Neural crest cell (in vitro differentiated cells): ENCODE data around the gene IL21. TPM values are rescaled to one million over a fixed set of nuclear protein-coding genes. Genes with fewer than 3 reads are reported as not detected.

Source experiments
- DNase-seq: peaks from one replicate; pipeline ENCODE4 v3.0.0; 2021; ENCODE audit warnings: low read depth, mixed read lengths, low spot score
- H3K27ac Mint-ChIP-seq: one replicate; pipeline ENCODE4 v1.8.0; 2021; ENCODE audit warnings: mild to moderate bottlenecking, mixed read lengths; ENCODE audit not compliant: unreplicated experiment
- H3K27me3 Mint-ChIP-seq: 2 replicates; pipeline ENCODE4 v1.8.0; 2021; ENCODE audit warnings: low read depth, mild to moderate bottlenecking, mixed read lengths
- H3K36me3 Mint-ChIP-seq: 2 replicates; pipeline ENCODE4 v1.8.0; 2021; ENCODE audit warnings: low read depth, mild to moderate bottlenecking, mixed read lengths
- H3K4me1 Mint-ChIP-seq: 2 replicates; pipeline ENCODE4 v1.8.0; 2021; ENCODE audit warnings: mixed read lengths
- H3K4me3 Mint-ChIP-seq: one replicate; pipeline ENCODE4 v1.8.0; 2021; ENCODE audit warnings: mild to moderate bottlenecking, mixed read lengths
- H3K9me3 Mint-ChIP-seq: 2 replicates; pipeline ENCODE4 v1.8.0; 2021; ENCODE audit warnings: mixed read lengths
- total RNA-seq: library from RNA; stranded (reverse); gene quantifications from 2 replicates; pipeline ENCODE4 v1.2.1, GENCODE V29; 2021
- TF ChIP-seq, protein P1 (sequence below): fragments of 200-600 bp; sonication (generic); conservative IDR thresholded peaks from 2 replicates; pipeline ENCODE4 v1.5.0; 2021; ENCODE audit warnings: antibody characterized with exemption, mild to moderate bottlenecking

The IL21 gene
- total RNA-seq, 1 donor from 2014 or later, result not detected

- Mint-ChIP-seq H3K4me3 (no peak overlapping the region), H3K36me3 (no peaks in the 10 kb centered on the region), H3K9me3 (peaks cover 8% of the 10 kb centered on the region), H3K4me1 (no peaks in the 10 kb centered on the region), H3K27ac (no peak overlapping the region), H3K27me3 (no peaks in the 10 kb centered on the region)
- TF ChIP-seq, protein P1, sequence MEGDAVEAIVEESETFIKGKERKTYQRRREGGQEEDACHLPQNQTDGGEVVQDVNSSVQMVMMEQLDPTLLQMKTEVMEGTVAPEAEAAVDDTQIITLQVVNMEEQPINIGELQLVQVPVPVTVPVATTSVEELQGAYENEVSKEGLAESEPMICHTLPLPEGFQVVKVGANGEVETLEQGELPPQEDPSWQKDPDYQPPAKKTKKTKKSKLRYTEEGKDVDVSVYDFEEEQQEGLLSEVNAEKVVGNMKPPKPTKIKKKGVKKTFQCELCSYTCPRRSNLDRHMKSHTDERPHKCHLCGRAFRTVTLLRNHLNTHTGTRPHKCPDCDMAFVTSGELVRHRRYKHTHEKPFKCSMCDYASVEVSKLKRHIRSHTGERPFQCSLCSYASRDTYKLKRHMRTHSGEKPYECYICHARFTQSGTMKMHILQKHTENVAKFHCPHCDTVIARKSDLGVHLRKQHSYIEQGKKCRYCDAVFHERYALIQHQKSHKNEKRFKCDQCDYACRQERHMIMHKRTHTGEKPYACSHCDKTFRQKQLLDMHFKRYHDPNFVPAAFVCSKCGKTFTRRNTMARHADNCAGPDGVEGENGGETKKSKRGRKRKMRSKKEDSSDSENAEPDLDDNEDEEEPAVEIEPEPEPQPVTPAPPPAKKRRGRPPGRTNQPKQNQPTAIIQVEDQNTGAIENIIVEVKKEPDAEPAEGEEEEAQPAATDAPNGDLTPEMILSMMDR, result no peak
- no peak for DNase-seq
Measured at GRCh38 chr4:122632396-122633143, 11.7 kb upstream of the IL21 start.

- Mint-ChIP-seq H3K9me3 (no peaks in the 10 kb centered on the region), H3K27ac (no peak overlapping the region), H3K36me3 (no peaks in the 10 kb centered on the region), H3K4me3 (no peak overlapping the region), H3K4me1 (no peaks in the 10 kb centered on the region), H3K27me3 (no peaks in the 10 kb centered on the region)
- no peak for DNase-seq
- TF ChIP-seq, protein P1, result no peak
Measured at GRCh38 chr4:122625156-122625555, 4.3 kb upstream of the IL21 start.

- H3K4me3 Mint-ChIP-seq, result no peak overlapping the region
- H3K36me3 Mint-ChIP-seq, result no peaks in the 10 kb centered on the region
- no peak overlapping the region for H3K27ac Mint-ChIP-seq
- H3K27me3 Mint-ChIP-seq, result no peaks in the 10 kb centered on the region
- no peaks in the 10 kb centered on the region for H3K4me1 Mint-ChIP-seq
- TF ChIP-seq, protein P1, result no peak
- H3K9me3 Mint-ChIP-seq, result no peaks in the 10 kb centered on the region
- no peak for DNase-seq
Measured at GRCh38 chr4:122624205-122624604, 3.3 kb upstream of the IL21 start.

- DNase-seq, result no peak
- TF ChIP-seq, protein P1, result no peak
- Mint-ChIP-seq H3K4me3 (no peak overlapping the region), H3K9me3 (no peaks in the 10 kb centered on the region), H3K27ac (no peak overlapping the region), H3K27me3 (no peaks in the 10 kb centered on the region), H3K36me3 (no peaks in the 10 kb centered on the region), H3K4me1 (no peaks in the 10 kb centered on the region)
Measured at GRCh38 chr4:122623637-122624166, 2.8 kb upstream of the IL21 start.

DNA sequence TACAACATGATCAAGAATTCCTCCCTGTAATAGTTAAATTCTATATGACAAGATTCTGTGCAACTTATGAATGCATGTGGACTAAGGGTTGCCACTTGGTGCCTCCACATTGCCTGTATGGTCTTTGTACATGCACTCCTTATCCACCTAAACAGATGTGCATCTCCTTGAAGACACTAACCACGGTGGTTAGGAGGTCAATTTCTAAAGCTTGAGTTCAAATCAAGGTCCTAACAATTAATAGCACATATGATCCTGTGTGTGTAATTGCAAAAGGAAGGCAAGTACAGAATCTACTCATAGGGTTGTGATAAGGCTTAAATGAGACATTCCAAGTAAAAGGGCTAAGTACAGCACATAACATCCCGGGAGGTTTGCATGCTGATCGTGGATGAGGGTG, 1.5 kb upstream of the IL21 start:
- Mint-ChIP-seq H3K9me3 (no peaks in the 10 kb centered on the region), H3K27ac (no peak overlapping the region), H3K4me1 (peaks cover 5% of the 10 kb centered on the region), H3K27me3 (no peaks in the 10 kb centered on the region), H3K4me3 (no peak overlapping the region), H3K36me3 (no peaks in the 10 kb centered on the region)
- DNase-seq, result no peak
- TF ChIP-seq, protein P1, result no peak
